Testis (tissue), 3 donors: ENCODE results near the gene UBE2QL1. TPM values are rescaled to one million over a fixed set of nuclear protein-coding genes. Genes with fewer than 3 reads are reported as not detected.

Source experiments
- DNase-seq: peaks from one replicate; pipeline ENCODE4 v3.0.0-alpha.2; 2019
- H3K27ac ChIP-seq, 2 donors: fragments of 200-600 bp; sonication (generic); one replicate each; pipeline ENCODE4 v1.5.1; 2019
- H3K27me3 ChIP-seq: fragments of 200-600 bp; sonication (generic); one replicate; pipeline ENCODE4 v1.5.1; 2019
- H3K36me3 ChIP-seq: fragments of 200-600 bp; sonication (generic); one replicate; pipeline ENCODE4 v1.5.1; 2017; ENCODE audit warnings: low read depth; ENCODE audit errors: missing control alignments
- H3K4me1 ChIP-seq: fragments of 200-600 bp; sonication (generic); one replicate; pipeline ENCODE4 v1.5.1; 2019
- H3K4me3 ChIP-seq, 2 donors: fragments of 200-600 bp; sonication (generic); one replicate each; pipeline ENCODE4 v1.5.1; 2017 to 2019
- H3K9me3 ChIP-seq: fragments of 200-600 bp; sonication (generic); one replicate; pipeline ENCODE4 v1.5.1; 2017
- CTCF ChIP-seq, 3 experiments: fragments of 450-650 bp in 2 of 3; fragments of 200-600 bp in 1 of 3; sonication (generic) in 1 of 3; IDR thresholded peaks; one replicate each; pipeline ENCODE4 v1.5.1; 2016 to 2019; ENCODE audit warnings: antibody characterized with exemption in 3 of 3, mild to moderate bottlenecking in 2 of 3, moderate library complexity in 1 of 3
- POLR2A ChIP-seq: fragments of 450-650 bp; IDR thresholded peaks from one replicate; pipeline ENCODE4 v1.6.1; 2017; ENCODE audit warnings: antibody characterized with exemption, mild to moderate bottlenecking, moderate library complexity
- WGBS, 2 donors: methylation state at CpG; one replicate each; pipeline ENCODE4 v1.1.5; 2018; 5-methylcytosine and 5-hydroxymethylcytosine counted together
- intact Hi-C: fragments of 100-400 bp; cut with DNase I; formaldehyde crosslinking; loops from one replicate; pipeline ENCODE4 v1.15.1; 2023; ENCODE audit warnings: low total_unique reads
- polyA plus RNA-seq: library from polyadenylated mRNA; stranded (reverse); fragments of 350-450 nt; fragmentation: Illumina TruSeq; extraction: RNeasy Lipid Tissue Mini Kit (QIAGEN cat#74804); gene quantifications from one replicate; pipeline ENCODE4 v1.2.3, GENCODE V29; 2014; ENCODE audit warnings: low read depth, low replicate concordance; ENCODE audit not compliant: insufficient read depth
- total RNA-seq, 2 donors: library from RNA; depleted of rRNA; stranded (reverse); fragments of >200 nt; gene quantifications; one replicate each; pipeline ENCODE4 v1.2.3, GENCODE V29; 2016

UBE2QL1 gene
- total and polyA plus RNA-seq, 3 donors from 2014 or later: 1.9 to 3.2 (median 2.0) TPM

GRCh38 chr5:6418679-6419276 is 29.9 kb upstream of the UBE2QL1 start:
- no peak overlapping the region for H3K4me3 ChIP-seq
- 74 to 77% methylated on average over 3 of the region's 3 CpGs for WGBS, 2 donors
- no peaks in the 10 kb centered on the region for H3K4me1 ChIP-seq
- no peaks in the 10 kb centered on the region for H3K9me3 ChIP-seq
- H3K27ac ChIP-seq: no peak overlapping the region
- intact Hi-C loops: no loop called here
- H3K36me3 ChIP-seq: no peaks in the 10 kb centered on the region
- no peak for TF ChIP-seq POLR2A
- TF ChIP-seq CTCF (IDR thresholded peaks at IDR 0.05): no peak
- no peaks in the 10 kb centered on the region for H3K27me3 ChIP-seq
- no peak for DNase-seq

- 37% methylated on average over 8 of the region's 8 CpGs for WGBS, 2 donors
- no peak overlapping the region for H3K27ac ChIP-seq
- no peak for TF ChIP-seq POLR2A
- TF ChIP-seq CTCF (IDR thresholded peaks at IDR 0.05): no peak
- no peaks in the 10 kb centered on the region for H3K36me3 ChIP-seq
- H3K4me1 ChIP-seq: no peaks in the 10 kb centered on the region
- H3K4me3 ChIP-seq: no peak overlapping the region
- no peaks in the 10 kb centered on the region for H3K27me3 ChIP-seq
- intact Hi-C loops: no loop called here
- no peaks in the 10 kb centered on the region for H3K9me3 ChIP-seq
- DNase-seq: no peak
Measured at GRCh38 chr5:6419340-6419852, 29.3 kb upstream of the UBE2QL1 start.

- H3K4me1 ChIP-seq: no peaks in the 10 kb centered on the region
- no peaks in the 10 kb centered on the region for H3K27me3 ChIP-seq
- H3K4me3 ChIP-seq: no peak overlapping the region
- no peak overlapping the region for H3K27ac ChIP-seq
- H3K36me3 ChIP-seq: no peaks in the 10 kb centered on the region
- intact Hi-C loops: no loop called here
- no peaks in the 10 kb centered on the region for H3K9me3 ChIP-seq
- 76 to 81% methylated on average over 12 to 13 of the region's 13 CpGs for WGBS, 2 donors
- no peak for DNase-seq
- TF ChIP-seq POLR2A: no peak
- no peak for TF ChIP-seq CTCF (IDR thresholded peaks at IDR 0.05)
Measured at GRCh38 chr5:6423327-6424109, 25.1 kb upstream of the UBE2QL1 start.

GRCh38 chr5:6424110-6424659 is 24.5 kb upstream of the UBE2QL1 start:
- no peaks in the 10 kb centered on the region for H3K36me3 ChIP-seq
- H3K27me3 ChIP-seq: no peaks in the 10 kb centered on the region
- WGBS, 2 donors: 82 to 93% methylated on average over 3 to 8 of the region's 8 CpGs
- H3K4me3 ChIP-seq: no peak overlapping the region
- no peaks in the 10 kb centered on the region for H3K9me3 ChIP-seq
- intact Hi-C loops: no loop called here
- TF ChIP-seq POLR2A (no peak), CTCF (IDR thresholded peaks at IDR 0.05) (no peak)
- DNase-seq: no peak
- H3K4me1 ChIP-seq: no peaks in the 10 kb centered on the region
- no peak overlapping the region for H3K27ac ChIP-seq
